ENCODE measurements around the gene FABP1.

DNA sequence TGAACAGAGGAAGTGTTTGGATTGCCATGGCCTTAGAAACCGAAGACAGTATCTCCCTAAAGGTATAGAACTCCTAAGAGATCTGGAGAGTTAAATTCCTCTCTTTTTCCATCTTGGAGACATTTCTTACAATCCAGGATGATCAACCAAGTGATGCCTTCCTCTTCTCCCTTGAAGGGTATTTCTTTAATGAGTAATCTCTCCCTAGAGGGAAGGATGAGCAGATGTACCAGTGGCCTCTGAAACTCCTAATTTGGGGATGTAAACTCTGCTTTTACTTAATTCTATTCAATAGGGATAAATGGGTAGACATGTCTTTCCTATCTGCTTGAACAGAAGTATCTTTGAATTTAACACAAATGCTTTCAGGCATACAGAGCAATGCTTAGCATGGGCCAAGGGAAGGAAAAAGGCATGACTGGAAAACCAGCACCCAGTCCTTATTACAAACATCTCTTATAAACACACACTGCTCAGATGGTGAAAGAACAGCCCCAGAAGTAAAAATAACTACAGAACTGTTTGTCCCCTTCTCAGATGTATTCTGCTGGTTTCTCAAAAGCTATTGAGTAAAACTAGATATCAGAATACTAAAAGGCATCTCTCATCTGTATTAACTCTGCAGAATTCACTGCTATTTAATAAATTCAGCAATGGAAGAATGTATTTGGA, 37.6 kb upstream of the FABP1 start:
- TF ChIP-seq POLR2AphosphoS5 (IDR thresholded peaks at IDR 0.05; ENCODE audit: low read depth, low read length) (no peak), POLR2A (IDR thresholded peaks at IDR 0.05; ENCODE audit: low read depth, low read length) (no peak), SPI1 (IDR thresholded peaks at IDR 0.05; ENCODE audit: low read depth, low read length) (no peak), TAF1 (IDR thresholded peaks at IDR 0.05; ENCODE audit: low read depth, low read length) (no peak)

All from GM12891 (cell line).